ENCODE results near the gene CREBL2.

The CREBL2 gene

GRCh38 chr12:12682284-12682683 is 70.6 kb downstream of the CREBL2 start:
- DNase-seq, result no peak

GRCh38 chr12:12683136-12683697 is 71.5 kb downstream of the CREBL2 start:
- no peak for DNase-seq

GRCh38 chr12:12683725-12684124 is 72.0 kb downstream of the CREBL2 start:
- DNase-seq, result no peak

GRCh38 chr12:12684375-12685106 is 72.9 kb downstream of the CREBL2 start:
- peak; percentile 10 for DNase-seq

- DNase-seq, result no peak
These were observed 73.6 kb downstream of the CREBL2 start for GRCh38 chr12:12685305-12685704.

DNA sequence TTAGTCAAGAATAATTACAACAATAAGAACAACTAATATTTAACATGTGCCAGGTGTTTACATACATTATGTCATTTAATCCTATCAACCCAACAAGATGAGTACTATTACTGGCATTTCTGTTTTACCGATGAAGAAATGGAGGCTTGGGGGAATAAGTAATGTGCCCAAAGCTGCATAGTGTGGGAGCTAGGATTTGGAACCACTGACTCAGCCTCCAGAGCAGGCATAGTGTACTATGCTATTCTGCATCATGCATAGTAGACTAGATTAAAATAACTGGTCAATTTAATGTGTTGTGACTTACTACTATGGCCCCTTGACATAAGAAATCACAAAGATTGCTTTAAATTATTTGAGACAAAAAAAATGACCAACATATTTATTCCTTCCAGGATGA is 74.8 kb downstream of the CREBL2 start:
- no peak for DNase-seq

- DNase-seq, result no peak
These were observed 75.2 kb downstream of the CREBL2 start for GRCh38 chr12:12686925-12687324.

DNA sequence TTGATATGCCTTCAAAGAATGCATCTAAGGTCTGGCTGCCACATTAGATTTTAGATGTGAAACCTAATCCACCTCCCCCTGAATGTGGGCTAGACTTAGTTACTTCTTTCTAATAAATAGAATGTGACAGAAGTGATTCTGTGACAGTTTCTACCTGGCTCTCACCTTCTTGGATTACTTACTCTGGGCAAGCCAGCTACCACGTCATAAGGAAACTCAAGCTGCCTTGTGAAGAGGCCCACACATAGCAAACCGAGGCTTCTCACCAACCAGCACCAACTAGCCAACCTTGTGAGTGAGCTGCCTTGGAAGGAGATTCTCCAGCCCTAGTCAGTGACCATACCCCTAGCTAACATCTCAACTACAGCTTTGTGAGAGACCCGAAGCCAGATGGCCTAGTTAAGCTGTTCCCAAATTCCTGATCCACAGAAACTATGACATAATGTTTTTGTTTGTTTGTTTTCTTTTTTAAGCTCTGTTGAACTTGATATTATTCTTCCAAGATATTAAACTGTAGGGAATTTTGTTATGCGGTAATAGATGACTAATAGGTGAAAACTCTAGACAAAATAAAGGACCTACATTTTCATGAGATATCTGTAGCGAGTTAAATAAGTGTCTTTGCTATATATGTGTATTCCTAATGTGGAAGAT is 78.1 kb downstream of the CREBL2 start:
- no peak for DNase-seq

DNA sequence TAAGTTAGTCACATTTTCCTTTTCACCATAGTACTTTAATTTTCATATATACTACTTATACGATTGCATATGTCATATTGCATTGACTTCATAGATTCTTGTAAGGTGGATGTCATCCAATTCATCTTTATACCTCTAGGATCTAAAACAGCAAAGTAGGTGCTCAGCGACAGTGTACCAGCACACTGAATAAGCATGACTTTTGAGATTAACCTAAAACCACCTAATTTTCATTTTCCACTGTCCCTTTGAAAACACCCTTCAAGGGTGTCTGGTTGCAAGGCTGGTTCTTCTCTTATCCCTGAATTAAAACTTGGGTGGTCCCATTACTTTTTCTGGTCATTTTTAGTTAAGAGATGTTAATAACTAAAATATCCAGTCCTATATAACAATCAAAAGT is 79.9 kb downstream of the CREBL2 start:
- DNase-seq, result no peak

- no peak for DNase-seq
These were observed 81.5 kb downstream of the CREBL2 start for GRCh38 chr12:12693111-12693671.
